ENCODE data around the gene L3MBTL3.

The L3MBTL3 gene

DNA sequence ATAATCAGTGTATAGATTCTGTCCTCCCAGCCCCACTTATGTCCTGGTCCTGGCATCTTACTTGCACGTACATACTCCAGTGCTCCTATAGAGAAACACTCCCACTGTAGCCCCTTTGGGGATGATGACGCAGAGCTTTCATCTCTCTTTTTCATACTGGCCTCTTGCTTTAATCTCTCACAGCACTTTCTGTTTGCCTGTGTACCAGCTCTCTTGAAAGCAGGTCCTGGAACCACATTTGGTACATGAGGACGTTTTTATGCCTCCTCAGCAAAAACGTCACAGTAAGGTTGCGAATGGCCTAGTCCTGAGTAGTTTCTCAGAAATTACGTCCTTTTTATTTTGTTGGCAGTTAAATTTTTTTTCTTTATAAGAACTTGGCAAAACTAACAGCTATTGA is 10.8 kb downstream of the L3MBTL3 start:
- DNase-seq: no peak

DNA sequence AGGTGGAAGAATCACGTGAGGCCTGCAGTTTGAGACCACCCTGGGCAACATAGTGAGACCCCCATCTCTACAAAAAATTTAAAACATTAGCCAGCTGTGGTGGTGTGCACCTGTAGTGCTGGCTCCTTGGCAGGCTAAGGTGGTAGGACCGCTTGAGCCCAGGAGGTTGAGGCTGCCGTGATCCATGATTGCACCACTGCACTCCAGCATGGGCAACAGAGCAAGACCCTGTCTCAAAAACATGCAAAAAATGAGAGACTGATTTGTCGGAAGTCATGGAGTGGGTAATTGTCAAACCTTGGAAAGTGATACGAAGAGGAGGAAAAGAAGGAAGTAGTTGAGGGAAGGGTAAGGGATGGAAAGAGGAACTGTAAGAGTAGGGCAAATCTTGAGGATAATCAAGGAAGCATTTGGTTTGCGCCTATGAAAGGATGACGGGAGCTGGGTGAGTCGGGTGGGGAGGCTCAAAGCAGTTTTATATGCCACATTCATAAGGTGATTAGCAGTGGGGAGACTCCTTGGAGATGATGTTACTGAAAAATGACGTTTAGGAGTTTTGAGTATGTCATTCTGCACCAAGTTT is 14.5 kb downstream of the L3MBTL3 start:
- no peak for DNase-seq

DNA sequence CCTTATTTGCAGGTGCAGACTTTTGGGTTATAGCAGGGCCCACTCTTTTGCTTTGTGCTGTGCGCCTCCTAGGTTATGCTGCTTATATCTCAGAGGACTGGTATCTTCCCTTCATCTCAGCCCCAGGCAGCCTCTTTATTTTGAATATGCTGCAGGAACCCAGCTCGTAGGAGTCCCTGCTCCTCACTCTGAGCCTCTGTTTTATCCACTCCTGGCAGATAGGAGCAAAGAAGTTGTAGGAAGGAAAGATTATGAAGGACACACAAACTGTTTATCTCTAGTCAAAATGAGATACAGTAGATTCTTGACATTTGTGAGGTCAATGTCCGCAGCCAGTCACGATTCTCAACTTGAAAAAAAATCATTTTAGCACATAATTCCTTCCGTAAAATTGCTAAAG is 15.6 kb downstream of the L3MBTL3 start:
- DNase-seq: no peak

DNA sequence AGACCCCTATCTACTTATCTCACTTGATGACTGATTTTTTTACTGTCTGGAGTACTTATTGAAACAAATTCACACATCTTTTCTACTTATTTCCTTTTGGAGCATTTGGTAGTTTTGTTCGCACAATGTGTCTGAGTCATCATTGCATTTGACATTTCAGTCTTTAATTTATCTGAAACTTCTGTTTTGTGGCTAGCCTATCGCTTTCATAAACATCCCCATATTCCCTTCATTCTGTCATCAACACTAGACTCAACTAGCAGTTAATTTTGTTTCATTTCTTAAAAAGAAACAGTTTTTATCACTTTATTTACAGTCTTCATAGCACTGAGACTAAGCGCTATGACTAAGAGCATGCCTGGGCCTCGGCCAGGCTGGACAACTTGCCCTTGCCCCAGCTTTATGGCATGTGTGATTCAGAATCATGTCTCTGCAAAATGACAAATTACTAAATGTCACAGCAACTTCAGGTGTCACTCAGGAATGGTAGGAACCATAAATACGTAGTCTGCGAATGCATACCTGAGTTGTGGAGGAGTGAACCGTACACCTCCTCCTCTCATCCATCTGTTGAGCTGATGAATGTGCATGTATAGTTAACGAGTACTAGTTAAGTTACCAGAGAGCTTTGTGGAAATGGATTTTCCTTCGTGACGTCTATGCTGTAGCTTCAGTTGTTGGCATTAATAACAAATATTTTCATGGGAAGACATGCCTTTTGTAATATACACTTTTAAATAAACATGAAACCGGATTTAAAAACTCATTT is 16.2 kb downstream of the L3MBTL3 start:
- no peak for DNase-seq

DNA sequence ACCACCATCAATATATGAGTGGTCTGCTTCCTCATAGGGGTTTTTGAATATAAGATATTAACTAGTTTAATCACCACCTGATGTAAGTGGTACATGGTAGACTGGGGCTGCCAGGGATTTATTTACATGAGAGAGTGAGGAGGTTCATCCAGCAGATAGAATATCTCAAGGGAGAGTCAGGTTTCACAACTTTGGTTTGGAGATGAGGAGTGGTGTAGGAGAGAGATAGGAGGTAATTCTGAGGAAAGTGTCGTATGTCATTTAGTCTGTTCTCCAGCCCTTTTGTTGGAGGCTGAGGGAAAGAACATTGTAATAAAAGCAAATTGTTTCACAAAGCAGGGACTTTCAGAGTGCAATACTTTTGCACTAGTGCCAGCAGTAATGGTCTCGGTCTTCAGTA is 16.8 kb downstream of the L3MBTL3 start:
- DNase-seq: no peak

DNA sequence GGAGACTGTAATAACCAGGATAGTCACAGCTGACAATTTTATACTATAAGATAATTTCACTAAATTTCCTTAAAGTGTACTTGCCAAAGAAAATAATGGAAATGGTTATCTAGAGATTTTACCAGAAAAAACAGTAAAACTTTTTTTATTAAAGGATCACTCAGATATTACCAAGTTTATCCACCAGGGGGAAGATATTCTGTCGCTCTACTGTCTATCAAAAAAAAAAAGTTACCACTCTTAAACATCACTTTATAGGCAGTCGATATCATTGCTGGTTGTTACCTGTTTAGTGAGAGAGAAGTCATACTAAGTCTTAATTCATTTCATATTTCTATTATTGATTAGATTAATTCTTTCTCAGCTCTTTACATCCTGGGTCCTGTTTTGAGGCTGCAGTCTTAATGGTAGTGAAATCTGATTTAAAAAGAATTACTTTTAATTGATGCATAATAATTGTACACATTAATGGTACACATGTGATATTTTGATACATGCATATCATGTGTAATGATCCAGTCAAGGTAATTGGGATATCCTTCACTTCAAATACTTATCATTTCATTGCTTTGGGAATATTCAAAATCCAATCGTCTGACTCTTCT is 18.9 kb downstream of the L3MBTL3 start:
- DNase-seq: no peak

DNA sequence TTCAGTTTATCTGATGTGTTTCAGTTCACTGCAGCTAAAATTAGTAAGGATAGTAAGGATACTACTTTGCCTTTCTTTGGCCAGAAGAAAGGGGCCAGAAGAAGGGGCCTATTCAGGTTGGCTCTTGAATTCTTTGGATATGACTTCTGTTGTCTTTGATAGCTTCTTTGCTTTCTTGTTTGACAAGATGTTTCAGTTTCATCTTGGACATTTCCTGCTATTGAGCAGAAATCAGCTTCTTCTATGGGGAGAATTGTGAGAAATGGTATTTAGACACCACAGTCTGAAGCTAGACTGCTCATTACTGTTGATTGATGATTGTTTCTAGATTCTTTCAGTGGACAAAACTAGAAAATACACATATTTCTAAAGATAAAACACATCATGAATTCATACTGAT is 23.2 kb downstream of the L3MBTL3 start:
- DNase-seq: no peak

DNA sequence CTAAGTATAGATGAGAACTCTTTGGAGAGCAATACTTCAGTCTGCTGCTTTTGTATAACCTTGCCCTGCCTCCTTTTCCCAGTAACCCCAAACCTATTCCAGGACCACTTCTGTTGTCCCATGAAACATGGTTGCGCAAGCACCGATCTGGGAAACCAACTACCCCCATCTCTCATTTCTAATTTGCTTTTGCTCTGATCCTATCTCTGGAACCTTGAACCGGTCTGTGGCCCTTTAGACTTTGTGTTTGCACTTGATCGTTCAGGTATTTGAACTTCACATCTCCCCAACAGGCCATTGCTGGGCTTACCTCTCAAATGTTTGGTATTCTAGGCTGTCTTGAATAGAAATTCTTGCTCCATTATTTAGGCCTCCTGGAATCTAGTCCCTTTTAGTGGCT is 25.0 kb downstream of the L3MBTL3 start:
- DNase-seq: no peak

DNA sequence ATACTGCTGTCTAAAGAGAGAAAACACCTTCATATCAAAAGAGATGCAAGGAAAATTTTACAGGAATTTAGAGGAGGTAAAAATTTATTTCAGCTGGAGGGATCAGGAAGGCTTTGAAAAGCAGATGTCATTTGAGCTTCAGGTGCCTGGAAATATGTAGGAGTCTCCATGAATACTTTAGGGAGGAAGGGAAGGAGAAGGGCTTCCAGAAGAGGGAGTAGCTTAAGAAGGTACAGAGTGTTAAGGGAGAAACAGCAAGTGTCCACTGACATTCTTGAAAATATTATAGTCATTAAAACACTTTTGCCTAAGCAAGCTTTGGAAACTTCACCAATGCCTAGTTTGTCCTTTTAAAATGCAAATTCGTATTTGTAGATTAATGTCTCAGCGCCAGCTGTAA is 27.2 kb downstream of the L3MBTL3 start:
- DNase-seq: no peak

DNA sequence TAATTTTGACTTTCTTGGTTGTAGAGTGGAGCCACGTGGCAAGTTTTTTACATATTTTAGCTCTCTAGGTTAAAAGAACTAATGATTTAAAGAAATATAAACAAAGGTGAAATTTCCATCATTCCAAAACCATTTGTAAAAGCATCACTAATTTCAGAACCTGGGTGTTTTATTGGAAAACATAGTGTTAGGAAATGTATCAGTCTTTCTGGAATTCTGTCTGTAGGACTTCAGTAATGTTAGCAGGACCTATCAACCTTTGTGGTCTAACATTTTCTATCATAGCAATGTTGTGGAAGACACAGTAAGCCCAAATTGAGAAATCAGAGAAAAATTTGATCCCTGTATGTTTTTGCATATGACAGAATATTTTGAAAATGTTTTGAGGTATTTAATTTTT is 28.3 kb downstream of the L3MBTL3 start:
- no peak for DNase-seq

DNA sequence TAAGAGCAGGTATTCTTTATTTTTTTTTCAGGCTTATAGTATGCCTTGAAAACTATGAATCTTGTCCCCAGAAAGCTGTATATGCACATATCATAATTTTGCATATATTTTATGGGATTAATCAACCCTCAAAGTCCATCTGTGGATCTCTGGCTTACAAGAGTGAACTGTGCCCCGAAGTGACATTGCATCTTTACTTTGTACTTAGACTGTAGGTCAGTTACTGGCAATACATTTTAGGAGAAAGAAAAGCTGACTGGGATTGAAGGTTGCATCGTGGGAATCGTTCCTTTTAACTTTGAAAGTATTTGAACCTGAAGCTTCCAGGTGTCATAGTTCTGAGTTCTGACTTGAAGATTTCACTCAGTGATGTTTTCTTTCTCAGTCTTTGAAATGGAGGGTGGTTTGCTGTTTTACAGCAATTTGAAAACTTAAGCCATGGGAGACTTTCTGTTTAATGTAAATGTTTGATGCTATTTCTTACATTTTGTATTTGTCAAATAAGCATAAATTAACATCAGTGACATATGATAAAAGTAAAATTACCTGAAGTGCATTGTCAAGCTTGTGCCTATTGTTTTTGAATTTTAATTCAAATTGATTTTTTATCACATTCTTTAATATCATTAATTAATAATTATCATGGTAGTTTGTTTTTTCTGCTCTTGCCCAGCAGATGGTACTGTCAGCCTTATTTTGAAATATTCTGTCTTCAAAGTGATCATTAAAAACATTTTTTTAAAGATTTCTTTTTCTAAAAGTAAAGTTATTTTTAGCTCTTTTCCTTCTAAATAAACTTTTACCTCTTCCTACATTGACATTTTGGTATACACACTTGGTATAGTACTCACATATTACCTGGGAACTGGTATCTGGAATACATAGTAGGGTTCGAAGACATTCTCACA is 29.0 kb downstream of the L3MBTL3 start:
- DNase-seq: no peak

DNA sequence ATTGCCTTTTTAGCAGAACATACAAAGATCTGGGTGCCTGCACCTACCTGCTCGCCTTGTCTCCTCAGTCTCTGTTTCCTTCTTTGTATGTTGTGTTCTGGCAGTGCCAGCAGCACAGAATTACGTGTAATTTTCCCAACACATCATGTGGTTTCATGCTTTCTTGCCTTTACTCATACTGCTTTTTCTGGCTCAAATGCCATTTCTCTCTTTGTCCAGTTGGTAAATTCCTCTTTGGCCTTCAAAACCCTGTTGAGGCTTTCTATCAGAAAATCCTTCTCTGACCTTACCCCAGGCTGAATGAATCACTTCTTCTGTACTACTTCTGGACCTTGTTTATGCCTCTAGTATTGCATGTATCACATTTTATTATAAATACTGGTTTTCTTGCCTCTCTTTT is 31.8 kb downstream of the L3MBTL3 start:
- DNase-seq: no peak

DNA sequence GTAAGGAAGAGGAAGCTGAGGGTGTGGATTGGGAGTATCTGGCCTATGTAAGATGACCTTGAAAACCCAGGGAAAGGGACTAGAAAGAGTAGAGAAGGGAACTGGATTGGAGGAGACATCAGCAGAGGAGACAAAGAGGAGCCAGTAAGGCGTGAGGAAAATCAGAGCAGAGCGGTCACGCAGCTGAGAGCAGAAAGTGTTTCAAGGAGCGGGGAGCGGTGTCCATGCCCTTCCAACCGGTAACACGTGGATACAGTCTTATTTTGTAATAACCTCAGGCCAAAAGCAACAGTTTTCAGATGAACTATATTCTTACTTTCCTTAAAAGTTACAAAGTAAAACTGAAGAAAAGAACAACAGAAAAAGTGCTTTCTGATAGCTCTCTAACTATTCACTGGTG is 36.3 kb downstream of the L3MBTL3 start:
- DNase-seq: no peak

DNA sequence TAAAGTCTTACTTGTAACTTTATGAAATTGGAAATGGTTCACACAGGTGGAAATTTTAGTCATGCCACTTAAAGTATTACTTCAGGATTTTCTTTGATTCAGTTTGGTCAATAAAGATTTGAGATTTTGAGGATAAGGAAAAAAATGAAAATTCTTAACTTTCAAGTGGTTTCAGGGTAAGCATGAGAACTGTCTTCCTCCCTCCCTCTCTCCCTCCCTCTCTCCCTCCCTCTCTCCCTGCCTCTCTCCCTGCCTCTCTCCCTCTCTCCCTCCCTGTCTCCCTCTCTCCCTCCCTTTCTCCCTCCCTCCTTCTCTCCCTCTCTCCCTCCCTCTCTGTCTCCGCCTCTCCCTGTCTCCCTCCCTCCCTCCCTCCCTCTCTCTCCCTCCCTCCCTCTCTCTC is 36.9 kb downstream of the L3MBTL3 start:
- DNase-seq: no peak

DNA sequence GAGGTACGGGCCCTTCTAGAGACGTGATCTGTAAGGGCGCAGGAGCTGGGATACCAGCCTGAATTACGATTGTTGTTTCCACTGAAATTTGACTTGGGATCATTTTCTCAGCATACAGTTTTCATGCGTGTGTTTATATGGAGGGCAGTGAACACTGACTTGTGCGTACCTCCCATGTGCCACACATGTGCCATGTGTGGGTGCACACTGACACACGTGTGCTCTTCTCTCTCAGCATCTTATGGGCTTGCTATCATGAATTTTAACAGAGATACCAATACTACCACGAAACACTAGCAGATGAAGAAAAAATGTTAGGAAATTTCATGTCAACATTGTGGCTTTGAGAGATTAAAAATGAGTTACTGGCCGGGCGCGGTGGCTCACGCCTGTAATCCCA is 39.1 kb downstream of the L3MBTL3 start:
- no peak for DNase-seq

DNA sequence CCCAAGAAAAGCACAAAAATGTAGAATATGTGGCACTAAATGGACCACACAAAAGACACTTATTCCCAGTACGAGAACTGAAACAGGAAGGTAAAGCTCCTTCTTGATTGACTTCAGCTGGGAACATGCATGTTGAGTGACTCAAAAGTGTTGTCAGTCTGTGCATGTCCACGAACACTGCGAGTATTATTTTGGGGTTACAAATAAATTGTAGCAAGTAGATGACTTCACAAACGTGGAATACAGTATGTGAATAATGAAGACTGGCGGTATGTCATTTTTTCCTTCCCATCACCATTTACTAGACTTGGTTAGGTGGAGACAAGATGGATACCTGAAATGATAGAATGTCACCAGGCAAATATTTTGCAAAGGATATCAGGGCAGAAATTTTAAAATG is 45.4 kb downstream of the L3MBTL3 start:
- no peak for DNase-seq

DNA sequence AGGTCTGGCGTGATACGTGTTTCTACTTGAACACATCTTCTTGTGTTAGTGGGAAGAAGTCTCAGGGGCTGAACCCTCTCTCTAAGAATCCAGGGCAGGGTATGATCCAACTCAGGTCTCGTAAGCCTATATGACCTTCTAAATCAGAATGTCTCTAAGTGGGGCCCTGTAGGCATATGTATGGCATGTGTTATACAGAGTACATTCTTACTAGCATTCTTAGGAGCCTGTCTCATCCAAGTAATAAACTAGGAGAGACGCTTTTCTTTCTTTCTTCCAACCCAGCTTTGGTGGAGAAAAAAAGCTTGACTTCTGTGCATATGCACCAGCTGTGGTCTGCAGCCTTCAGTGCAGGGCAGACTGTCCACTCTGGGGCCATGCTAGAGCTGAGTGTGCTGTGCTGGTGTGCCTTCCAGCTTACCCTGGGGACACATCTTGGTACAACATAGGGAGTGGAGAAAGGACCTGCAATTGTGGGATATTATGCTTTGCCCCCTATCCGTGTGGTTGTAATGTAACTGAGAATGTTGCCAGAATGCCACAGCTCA is 47.3 kb downstream of the L3MBTL3 start:
- no peak for DNase-seq

DNA sequence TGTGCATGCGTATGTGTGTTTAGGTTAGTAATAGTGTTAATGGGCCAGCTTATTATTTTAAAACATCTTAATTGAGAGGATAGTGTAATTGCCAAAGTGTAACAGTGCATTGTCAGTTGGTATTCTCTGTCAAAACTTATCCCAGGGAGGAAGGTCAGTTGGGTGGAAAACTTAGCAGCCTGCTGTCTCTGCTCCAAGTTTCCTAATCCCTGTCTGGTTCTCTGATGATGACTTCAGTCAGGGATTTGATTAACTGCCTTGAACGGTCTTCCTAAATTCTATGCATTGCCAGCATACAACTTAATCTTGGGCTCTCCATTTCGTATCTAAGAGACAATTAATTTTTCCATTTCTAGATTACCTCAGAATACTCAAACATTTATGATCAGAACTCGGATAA is 51.1 kb downstream of the L3MBTL3 start:
- no peak for DNase-seq

DNA sequence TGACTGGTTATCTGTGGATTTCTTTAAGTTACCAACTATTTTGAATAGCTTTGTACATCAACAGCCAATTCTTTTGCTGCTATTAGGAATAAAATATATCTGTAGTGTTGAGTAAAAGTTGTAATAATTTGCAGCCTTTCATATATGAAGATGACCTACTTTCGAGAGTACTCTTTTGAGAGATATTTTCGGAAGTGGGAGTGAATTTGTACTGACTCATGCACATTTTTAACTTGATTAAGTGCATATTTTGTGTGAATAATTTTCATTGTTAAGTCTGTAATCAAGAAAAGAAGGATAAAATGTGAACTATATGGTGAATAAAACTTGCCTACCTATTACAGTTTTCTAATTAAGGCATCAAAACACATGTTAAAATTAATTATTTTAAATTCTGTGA is 51.9 kb downstream of the L3MBTL3 start:
- DNase-seq: no peak

DNA sequence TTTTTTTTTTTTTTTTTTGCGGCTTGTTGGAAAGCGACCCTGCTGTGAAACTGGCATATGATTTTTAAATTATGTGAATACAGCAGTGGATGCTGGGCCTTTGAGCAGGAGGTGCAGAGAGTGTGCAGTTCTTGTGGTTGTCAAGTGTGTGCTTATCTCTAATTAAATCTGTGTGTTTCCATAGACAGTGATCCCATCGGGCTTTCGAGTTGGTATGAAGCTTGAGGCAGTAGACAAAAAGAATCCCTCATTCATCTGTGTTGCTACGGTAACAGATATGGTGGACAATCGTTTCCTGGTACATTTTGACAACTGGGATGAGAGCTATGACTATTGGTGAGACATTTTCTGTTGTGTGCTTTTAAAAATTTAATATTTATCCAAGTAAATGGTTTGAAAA is 52.4 kb downstream of the L3MBTL3 start:
- DNase-seq: no peak

DNA sequence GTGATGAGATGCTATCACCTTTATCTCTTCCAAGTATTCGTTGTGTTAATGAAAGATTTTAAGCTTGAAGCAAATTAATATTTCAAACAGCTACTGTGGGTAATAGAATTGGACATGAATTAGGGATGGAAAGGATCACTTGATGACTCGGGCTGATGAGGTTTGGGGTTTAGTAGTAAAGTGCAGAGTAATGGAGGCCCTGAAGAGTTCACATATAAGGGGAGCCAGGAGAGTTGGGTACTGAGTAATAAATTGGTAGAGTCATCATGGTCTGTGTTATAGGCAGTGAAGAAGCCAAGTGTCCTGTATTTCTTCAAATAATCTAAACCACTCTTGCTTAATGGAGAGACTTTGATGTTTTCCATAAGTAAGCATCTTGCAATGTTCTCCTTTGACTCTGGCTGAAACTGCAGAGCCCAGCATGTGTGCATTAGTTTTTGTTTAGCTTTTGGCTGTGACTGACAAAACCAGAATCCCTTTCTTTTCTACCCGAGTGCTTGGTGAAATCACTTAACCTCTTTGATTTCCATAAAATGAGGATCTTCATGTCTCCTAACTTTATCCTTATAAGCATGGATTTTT is 57.6 kb downstream of the L3MBTL3 start:
- DNase-seq: no peak

DNA sequence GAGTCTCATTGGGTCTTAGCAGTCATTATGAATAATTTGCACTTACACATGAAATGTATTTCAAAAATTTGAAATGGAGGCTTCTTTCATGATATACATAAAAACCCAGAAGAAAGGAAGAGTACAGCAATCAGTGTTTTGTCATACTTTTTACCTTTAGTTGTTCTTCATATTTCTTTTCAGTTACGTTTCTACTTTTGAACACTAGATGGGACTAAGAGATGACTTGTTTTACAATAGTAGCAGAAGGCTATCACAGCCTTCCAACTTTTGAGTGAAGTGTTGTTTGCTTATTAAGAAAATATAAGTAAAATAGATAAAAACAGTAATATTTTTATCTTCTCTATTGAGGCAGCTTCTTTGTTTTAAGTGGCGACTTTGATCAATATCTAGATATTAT is 58.1 kb downstream of the L3MBTL3 start:
- no peak for DNase-seq

DNA sequence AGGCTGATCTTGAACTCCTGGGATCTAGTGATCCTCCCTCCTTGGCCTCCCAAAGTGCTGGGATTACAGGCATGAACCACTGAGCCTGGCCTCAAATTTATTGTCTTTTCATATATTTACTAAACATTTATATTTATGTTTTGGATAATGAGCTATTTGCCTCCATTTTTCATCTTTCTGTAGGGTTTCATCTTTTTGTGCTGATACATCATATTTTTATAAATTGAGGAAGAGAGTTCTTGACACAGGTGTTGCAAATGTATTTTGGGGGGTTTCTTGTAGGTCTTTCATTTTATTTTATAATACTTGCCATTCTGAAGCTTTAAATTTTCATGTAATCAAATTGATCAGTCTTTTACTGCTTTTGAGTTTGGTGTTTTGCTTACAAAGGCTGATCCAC is 72.4 kb downstream of the L3MBTL3 start:
- DNase-seq: no peak

All from activated CD8-positive, alpha-beta memory T cell treated with anti-CD3 and anti-CD28 coated beads, Interleukin-2, amount 50 U/mL, for 4 hours (primary cell).